Mammary epithelial cell (primary cell): ENCODE results near the gene RTN4RL1.

Experiments used
- CTCF ChIP-seq, 2 donors: IDR thresholded peaks in 1 of 2; conservative IDR thresholded peaks in 1 of 2; 2 replicates each; pipeline ENCODE4 v1.5.1; 2011 to 2012; ENCODE audit warnings: inconsistent platforms in 2 of 2, low read length in 2 of 2, mild to moderate bottlenecking in 2 of 2, control low read depth in 1 of 2, low read depth in 1 of 2; ENCODE audit not compliant: insufficient read depth in 1 of 2; ENCODE audit errors: extremely low read depth in 1 of 2
- EZH2 ChIP-seq: IDR thresholded peaks from 2 replicates; pipeline ENCODE4 v1.6.1; 2012; ENCODE audit warnings: low read length, inconsistent platforms, borderline replicate concordance

- no peak for TF ChIP-seq CTCF (conservative IDR thresholded peaks at IDR 0.05 in 1 of 2, IDR thresholded peaks at IDR 0.05 in 1 of 2; ENCODE audit: extremely low read depth in 1 of 2, insufficient read depth in 1 of 2, low read depth in 1 of 2, low read length in 2 of 2)
- TF ChIP-seq EZH2, result no peak
Measured at GRCh38 chr17:1985093-1985492, 40.0 kb downstream of the RTN4RL1 start.
